Small intestine (tissue), 7 donors: ENCODE data around the gene DPP6. TPM values are rescaled to one million over a fixed set of nuclear protein-coding genes. Genes with fewer than 3 reads are reported as not detected.

ENCODE experiments used
- DNase-seq, 2 donors: peaks; one replicate each; pipeline versions ENCODE4 v3.0.0 to v3.0.0-alpha.2; 2013
- FAIRE-seq: peaks from 2 replicates; lab custom pipeline; 2012; peaks lifted over from hg19 to GRCh38; lab: Jason Lieb, UNC
- H3K27ac ChIP-seq, 3 donors: one replicate each; pipeline ENCODE4 v1.5.1; 2013; ENCODE audit warnings: low read length in 2 of 3, mild to moderate bottlenecking in 2 of 3, control low read depth in 1 of 3, inconsistent platforms in 1 of 3, low read depth in 1 of 3, moderate library complexity in 1 of 3
- H3K27me3 ChIP-seq, 3 donors: one replicate each; pipeline ENCODE4 v1.6.1; 2013; ENCODE audit warnings: low read length in 3 of 3, inconsistent platforms in 1 of 3; ENCODE audit not compliant: control insufficient read depth in 3 of 3, insufficient read depth in 3 of 3
- H3K36me3 ChIP-seq, 3 donors: one replicate each; pipeline ENCODE4 v1.6.1; 2013; ENCODE audit warnings: low read length in 3 of 3, inconsistent platforms in 1 of 3, low read depth in 1 of 3, mild to moderate bottlenecking in 1 of 3, moderate library complexity in 1 of 3; ENCODE audit not compliant: control insufficient read depth in 3 of 3, insufficient read depth in 2 of 3
- H3K4me1 ChIP-seq, 3 donors: one replicate each; pipeline ENCODE4 v1.6.1; 2013; ENCODE audit warnings: low read length in 2 of 3, inconsistent platforms in 1 of 3, low read depth in 1 of 3, mild to moderate bottlenecking in 1 of 3, moderate library complexity in 1 of 3; ENCODE audit not compliant: control insufficient read depth in 3 of 3, insufficient read depth in 2 of 3
- H3K4me3 ChIP-seq, 3 donors: one replicate each; pipeline ENCODE4 v1.5.1; 2013; ENCODE audit warnings: low read length in 3 of 3, control low read depth in 1 of 3, inconsistent platforms in 1 of 3, low read depth in 1 of 3, mild to moderate bottlenecking in 1 of 3, moderate library complexity in 1 of 3
- H3K9me3 ChIP-seq, 2 donors: one replicate each; pipeline ENCODE4 v1.6.1; 2013; ENCODE audit warnings: low read depth in 1 of 2, low read length in 1 of 2; ENCODE audit not compliant: control insufficient read depth in 2 of 2, insufficient read depth in 1 of 2
- WGBS, 3 donors: extraction: QIAGEN DNeasy Blood & Tissue Kit; methylation state at CpG; one replicate each; pipeline ENCODE4 v1.1.7; 2013; 5-methylcytosine and 5-hydroxymethylcytosine counted together
- polyA plus RNA-seq, 4 donors: library from polyadenylated mRNA; stranded (reverse) in 3 of 4; unstranded in 1 of 4; fragments of 200-250 nt in 3 of 4; fragments of 120-200 nt in 1 of 4; gene quantifications; one replicate each; pipeline versions ENCODE4 v1.2.1 to v1.2.3, GENCODE V29; 2013
- donor health status: healthy with polysubstance abuse.
- donor health status: control.
- donor health status: control.
- donor health status: Bipolar disorder and iron deficiency.
- donor health status: healthy.

Gene DPP6
- polyA plus RNA-seq, 4 donors, result 0.80 to 1.8 TPM; not detected in 2

DNA sequence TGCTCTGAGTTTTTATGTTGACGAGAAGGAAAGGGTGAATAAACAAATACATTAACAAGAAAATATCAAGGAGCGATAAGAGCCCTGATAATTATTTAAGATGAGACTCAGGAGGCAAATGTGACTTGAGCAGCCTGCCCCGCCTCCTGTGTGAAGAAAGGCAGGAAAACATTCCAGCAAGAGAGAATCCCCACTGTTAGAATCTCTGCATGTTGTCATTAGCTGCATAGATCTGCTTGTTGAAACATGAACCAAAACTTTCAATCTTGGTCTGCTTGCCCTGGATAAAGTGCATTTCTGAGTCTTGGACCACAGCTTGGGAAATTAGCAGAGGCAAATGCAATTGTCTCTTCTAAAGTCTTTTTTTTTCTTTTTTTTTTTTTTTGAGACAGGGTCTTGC, 120.0 kb downstream of the DPP6 start:
- Histone ChIP-seq H3K27ac (no peak overlapping the region), H3K9me3 (peaks cover 0 to 1% of the 10 kb centered on the region in 2 donors), H3K4me3 (no peak overlapping the region), H3K4me1 (no peaks in the 10 kb centered on the region), H3K36me3 (no peaks in the 10 kb centered on the region), H3K27me3 (no peaks in the 10 kb centered on the region)
- FAIRE-seq, result no peak
- DNase-seq, result no peak
- WGBS, 3 donors, result 44 to 57% (median 56%) methylated on average over 3 of the region's 3 CpGs

DNA sequence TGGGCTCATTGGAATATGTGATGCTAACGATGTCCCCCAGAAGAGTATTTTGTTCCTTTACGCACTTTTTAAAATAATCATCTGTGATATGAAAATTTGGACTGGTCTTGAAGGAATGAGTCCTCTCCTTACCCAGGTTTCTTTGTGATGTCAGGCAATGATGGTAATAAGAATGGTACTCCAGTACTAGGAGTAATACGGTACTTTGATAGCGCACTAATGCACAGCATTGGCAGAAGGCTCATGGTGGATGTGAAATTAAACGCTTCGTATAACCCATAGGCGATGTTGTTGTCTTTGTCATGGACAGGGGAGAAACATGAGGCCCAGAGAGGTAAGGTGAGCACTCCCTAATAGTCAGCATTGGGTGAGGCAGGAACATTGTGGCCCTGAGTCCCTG, 125.4 kb downstream of the DPP6 start:
- DNase-seq (no peak), FAIRE-seq (no peak)
- H3K36me3 ChIP-seq, result no peaks in the 10 kb centered on the region
- no peaks in the 10 kb centered on the region for H3K27me3 ChIP-seq
- no peaks in the 10 kb centered on the region for H3K4me1 ChIP-seq
- no peak overlapping the region for H3K27ac ChIP-seq
- 86 to 90% (median 88%) methylated on average over 7 of the region's 7 CpGs for WGBS, 3 donors
- H3K9me3 ChIP-seq, result no peaks in the 10 kb centered on the region
- H3K4me3 ChIP-seq, result no peak overlapping the region

DNA sequence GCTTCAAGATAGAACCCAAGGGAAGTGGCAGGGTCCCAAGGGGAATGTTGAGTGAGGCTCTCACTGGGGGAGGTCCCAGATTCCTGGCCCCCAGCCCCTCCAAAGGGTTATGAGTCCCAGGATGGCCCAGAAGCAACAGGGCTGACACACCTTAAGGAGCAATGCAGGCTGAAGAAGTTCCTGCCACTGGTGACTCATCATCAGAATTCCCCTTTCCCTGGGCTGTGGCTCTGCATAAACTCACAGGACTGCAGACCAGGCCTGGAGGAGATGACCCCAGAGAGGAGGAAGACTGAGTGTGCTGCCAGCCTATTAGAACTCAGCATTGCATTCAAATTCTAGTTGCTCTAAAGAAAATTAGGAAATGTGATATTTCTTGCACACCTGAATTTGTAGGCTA, 126.7 kb downstream of the DPP6 start:
- no peak for DNase-seq
- Histone ChIP-seq H3K4me1 (no peaks in the 10 kb centered on the region), H3K27ac (no peak overlapping the region), H3K4me3 (no peak overlapping the region), H3K27me3 (no peaks in the 10 kb centered on the region), H3K36me3 (no peaks in the 10 kb centered on the region), H3K9me3 (no peaks in the 10 kb centered on the region)
- no peak for FAIRE-seq

DNA sequence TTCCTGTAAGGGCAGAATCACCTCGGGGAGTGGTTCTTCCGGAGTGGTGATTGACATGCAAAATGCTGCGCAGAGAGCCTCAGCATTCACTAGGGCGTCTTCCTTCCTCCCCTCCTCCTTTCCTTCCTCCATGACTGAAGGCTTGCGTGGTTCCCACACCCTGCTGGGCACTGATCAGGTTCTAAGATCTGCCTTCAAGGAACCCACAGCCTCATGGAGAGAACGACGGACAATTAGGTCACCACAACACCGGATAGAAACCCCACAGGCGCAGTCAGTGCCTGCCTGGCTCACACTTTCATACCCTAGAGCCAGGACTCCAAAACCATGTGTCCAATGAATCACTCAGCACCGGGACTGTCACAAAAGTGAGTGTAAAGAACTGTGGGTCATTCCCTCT, 131.3 kb downstream of the DPP6 start:
- Histone ChIP-seq H3K36me3 (no peaks in the 10 kb centered on the region), H3K4me3 (no peak overlapping the region), H3K27ac (no peak overlapping the region), H3K4me1 (no peaks in the 10 kb centered on the region), H3K9me3 (no peaks in the 10 kb centered on the region), H3K27me3 (no peaks in the 10 kb centered on the region)
- FAIRE-seq (no peak), DNase-seq (no peak)
- 45 to 58% (median 47%) methylated on average over 10 of the region's 10 CpGs for WGBS, 3 donors

DNA sequence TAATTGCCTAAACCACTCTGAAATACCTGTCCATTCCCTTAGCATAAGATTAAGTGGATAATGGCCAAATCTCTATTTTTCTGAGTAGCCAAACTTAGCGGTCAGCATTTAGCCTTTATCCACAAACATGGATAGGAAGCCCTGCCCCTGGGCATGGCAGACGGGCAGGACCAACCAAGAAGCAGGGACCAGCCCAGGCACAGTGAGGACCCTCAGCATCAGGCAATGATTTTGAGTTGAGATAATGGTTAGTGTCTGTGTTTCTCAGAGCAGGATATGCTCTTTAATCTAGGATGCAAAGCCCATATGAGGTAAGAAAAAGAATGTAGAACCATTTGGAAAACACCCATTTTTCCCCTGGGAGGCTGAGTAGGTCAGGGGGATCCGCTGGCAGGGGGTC, 131.7 kb downstream of the DPP6 start:
- WGBS, 3 donors, result 51 to 57% (median 54%) methylated on average over 3 of the region's 3 CpGs
- no peaks in the 10 kb centered on the region for H3K4me1 ChIP-seq
- H3K4me3 ChIP-seq, result no peak overlapping the region
- H3K27ac ChIP-seq, result no peak overlapping the region
- DNase-seq (no peak), FAIRE-seq (no peak)
- no peaks in the 10 kb centered on the region for H3K9me3 ChIP-seq
- no peaks in the 10 kb centered on the region for H3K36me3 ChIP-seq
- no peaks in the 10 kb centered on the region for H3K27me3 ChIP-seq

DNA sequence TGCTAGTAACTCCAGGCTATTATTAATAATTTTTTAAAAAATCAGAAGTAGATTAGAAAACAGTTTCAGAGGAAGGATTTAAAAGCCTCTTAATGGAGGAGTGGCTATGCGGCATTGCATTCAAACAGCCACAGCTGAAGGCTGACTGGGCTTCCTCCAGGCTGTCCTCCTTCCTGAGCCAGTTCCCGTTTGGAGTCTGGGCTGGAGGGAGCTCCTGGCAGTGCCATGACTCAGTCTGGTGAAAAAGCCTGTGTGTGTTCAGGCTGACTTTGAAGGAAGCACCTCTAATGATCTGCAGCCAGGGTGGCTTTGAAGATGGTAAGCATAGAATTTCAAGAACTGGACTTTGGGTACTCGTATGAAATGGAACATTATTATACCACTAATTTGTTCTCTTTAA, 134.6 kb downstream of the DPP6 start:
- H3K27me3 ChIP-seq, result no peaks in the 10 kb centered on the region
- DNase-seq (no peak), FAIRE-seq (no peak)
- 75 to 79% (median 76%) methylated on average over 3 of the region's 3 CpGs for WGBS, 3 donors
- no peaks in the 10 kb centered on the region for H3K36me3 ChIP-seq
- H3K4me3 ChIP-seq, result no peak overlapping the region
- no peaks in the 10 kb centered on the region for H3K4me1 ChIP-seq
- H3K27ac ChIP-seq, result no peak overlapping the region
- H3K9me3 ChIP-seq, result no peaks in the 10 kb centered on the region

DNA sequence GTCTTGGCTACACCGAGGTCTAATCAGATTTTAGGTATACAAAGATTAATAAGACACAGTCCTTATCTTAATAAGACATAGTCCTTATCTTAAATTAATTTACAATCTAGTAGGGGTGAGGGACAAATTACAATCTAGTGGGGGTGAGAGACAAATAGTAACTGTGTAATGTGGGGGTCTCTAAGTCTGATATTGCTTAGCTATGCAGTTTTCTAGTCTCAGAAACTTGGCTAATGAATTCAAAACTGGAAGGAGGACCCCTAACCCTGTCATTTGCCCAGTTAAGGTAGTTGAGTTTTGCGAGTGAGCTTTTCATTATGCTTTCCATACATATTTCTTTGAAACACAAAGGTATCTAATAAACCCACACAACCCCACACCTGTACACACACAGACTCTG, 136.1 kb downstream of the DPP6 start:
- Histone ChIP-seq H3K27me3 (no peaks in the 10 kb centered on the region), H3K27ac (no peak overlapping the region), H3K36me3 (no peaks in the 10 kb centered on the region), H3K4me3 (no peak overlapping the region), H3K4me1 (no peaks in the 10 kb centered on the region), H3K9me3 (no peaks in the 10 kb centered on the region)
- WGBS, 3 donors, result 56 to 78% (median 62%) methylated on average over 2 of the region's 2 CpGs
- DNase-seq, result no peak
- no peak for FAIRE-seq

DNA sequence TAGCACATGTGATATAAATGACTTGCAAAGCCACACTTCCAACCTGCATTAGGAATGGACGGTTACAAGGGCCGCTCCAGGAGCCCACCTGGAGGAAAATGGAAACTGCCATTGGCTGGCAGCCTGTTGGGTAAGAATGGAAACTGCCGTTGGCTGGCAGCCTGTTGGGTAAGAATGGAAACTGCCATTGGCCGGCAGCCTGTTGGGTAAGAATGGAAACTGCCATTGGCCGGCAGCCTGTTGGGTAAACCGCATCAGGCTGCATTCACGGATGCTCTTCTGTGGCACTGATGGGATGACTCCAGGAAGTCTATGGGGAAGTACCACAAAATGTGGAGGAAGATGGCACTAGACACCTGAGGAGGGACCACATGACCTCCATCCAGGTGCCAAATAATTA, 143.1 kb downstream of the DPP6 start:
- 93 to 94% (median 93%) methylated on average over 7 of the region's 7 CpGs for WGBS, 3 donors
- FAIRE-seq (no peak), DNase-seq (no peak)
- Histone ChIP-seq H3K4me3 (no peak overlapping the region), H3K4me1 (no peaks in the 10 kb centered on the region), H3K9me3 (peaks cover 0 to 1% of the 10 kb centered on the region in 2 donors), H3K27ac (no peak overlapping the region), H3K27me3 (no peaks in the 10 kb centered on the region), H3K36me3 (no peaks in the 10 kb centered on the region)

DNA sequence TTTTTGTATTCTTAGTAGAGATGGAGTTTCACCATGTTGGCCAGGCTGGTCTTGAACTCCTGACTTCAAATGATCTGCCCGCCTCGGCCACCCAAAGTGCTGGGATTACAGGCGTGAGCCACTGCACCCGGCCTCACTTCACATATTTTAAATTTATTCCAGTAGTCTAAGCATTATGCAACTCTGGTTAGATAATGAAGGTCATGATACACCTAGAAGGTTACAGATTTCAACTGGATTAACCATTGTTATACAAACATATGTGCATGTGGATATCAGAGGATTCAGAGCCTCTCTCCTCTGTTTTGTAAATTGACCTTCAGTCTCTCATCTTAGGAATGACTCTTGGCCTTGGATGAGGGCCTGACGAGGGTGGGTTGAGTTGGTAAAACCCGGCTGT, 146.3 kb downstream of the DPP6 start:
- Histone ChIP-seq H3K27me3 (no peaks in the 10 kb centered on the region), H3K36me3 (no peaks in the 10 kb centered on the region), H3K4me1 (no peaks in the 10 kb centered on the region), H3K9me3 (peaks cover 0 to 1% of the 10 kb centered on the region in 2 donors), H3K4me3 (no peak overlapping the region), H3K27ac (no peak overlapping the region)
- no peak for FAIRE-seq
- 73 to 79% (median 76%) methylated on average over 6 of the region's 6 CpGs for WGBS, 3 donors
- no peak for DNase-seq
